Stimulated activated CD4-positive, alpha-beta T cell treated with anti-CD3 and anti-CD28 coated beads, Interleukin-2, amount 100 ng/mL, for 24 hours (primary cell): Measurements from ENCODE around the gene CDH12.
"Not testable (repeated sequence)": the region's sequence is repeated elsewhere in the genome, so short reads cannot be mapped to it uniquely, and the experiment has no call there.

Source experiments
- DNase-seq, 2 donors: peaks; one replicate each; pipeline ENCODE4 v3.0.0-alpha.2; 2020

CDH12 gene

DNA sequence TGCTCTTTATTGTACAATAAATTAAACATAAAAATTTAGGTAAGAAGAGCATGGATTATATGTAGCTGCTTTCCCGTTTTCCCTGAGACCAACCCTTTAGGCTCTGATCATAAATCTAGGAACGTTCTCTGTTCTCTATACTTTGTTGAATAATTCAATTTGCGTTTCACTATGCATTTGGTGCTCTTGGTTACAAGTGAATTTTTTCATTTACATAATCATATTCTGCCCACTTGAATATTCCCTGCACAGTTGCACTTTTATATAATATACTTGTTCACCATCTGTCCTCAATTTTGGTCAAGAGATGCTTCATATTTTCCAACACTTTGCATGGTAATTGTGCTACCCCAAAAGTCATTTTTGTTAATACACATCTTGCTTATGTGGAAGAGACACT lies 741.8 kb downstream of the CDH12 start:
- no peak for DNase-seq

DNA sequence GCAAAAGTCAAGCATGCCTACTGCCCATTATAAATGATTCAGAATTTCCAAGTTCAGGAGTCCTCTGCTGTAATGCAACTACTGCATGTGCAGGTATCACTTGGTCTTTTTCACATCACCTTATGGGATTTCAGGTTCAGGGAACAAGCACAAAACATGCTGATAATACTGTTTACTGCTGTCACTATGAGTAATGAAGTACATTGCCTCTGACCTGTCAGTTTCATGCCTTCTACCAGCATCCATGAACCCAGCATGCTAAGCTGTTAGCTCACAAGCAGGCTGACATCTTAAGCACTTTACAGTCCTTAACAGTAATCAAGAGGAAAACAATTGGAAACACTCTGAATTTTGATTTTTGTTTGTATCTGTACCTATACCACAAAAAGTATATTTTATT lies 743.8 kb downstream of the CDH12 start:
- no peak for DNase-seq

DNA sequence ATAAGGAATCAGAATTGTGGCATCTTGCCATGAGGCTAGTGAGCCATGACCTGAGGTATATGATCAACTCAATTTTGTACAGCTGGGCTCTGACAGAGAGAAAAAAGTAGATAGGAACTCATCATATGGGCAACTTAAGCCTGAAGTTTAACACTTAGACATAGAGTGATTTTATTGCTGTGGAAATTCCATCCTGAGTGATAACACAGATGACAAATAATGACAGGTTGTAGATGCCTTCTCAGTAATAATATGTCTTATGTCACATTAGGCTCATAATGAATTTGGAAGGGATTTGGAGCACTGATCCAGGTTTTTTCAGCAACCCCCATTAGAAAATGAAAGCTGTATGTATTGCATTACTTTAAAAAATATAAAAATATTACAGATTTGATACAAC lies 744.6 kb downstream of the CDH12 start:
- DNase-seq: no peak

DNA sequence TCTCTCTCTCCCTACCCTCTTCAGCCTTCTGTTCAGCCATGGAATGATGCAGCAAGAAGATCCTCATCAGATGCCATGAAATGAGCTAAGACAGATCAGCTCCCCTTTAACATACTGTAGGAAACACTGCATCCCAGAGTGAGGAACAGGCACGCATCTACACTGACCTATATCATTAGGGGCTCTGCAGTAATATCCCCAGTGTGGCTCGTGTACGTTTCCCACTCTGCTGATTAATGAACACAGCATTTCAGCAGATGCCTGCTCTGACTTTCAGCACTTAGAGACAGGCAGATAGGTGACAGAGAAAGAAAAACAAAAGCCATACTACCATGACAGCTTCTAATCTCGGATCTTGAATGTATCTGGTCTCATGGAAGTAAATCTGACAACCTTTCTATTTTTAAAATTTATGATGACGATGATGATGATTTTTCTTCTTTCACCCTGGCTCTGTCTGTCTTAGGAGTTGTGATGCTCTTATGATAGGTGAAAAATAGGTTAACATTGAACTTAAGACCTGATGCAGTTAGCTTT lies 750.3 kb downstream of the CDH12 start:
- DNase-seq: no peak

DNA sequence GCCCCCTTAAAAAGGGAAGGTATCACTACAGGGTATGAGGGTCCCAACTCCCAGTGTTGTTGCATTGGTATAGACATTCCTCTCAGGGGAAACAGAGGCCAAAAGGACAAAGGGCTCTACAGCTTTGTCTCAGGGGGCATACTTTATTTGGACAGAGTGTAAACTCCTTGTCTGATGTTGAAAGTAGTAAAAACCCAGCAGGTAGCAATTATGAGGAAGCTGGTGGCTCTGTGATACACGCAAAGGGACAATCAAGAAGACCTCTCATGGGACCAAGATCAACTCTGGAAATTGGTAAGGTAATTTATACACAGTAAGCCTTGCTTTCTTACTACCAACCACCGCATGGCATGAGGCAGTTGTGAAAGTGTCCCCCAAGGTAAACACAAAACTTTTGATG lies 764.6 kb downstream of the CDH12 start:
- DNase-seq: no peak

DNA sequence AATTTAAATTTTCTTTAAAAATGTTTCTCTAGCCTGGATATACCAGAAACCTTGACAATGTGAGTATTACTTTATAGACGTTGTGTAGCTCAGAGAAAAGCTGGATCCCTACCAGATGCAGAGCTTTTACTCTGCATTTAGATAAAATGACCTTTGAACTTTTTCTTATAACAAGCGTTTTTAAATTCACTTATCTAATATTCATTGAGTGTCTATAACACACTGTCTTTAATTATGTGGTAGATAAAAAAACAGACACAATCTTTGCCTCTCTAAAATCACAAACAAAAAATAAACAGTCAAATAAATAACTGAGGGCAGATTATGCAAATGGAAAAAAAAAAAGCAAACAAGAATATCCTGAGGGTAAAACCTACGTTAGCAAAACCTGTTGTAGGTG lies 773.6 kb downstream of the CDH12 start:
- DNase-seq: no peak

DNA sequence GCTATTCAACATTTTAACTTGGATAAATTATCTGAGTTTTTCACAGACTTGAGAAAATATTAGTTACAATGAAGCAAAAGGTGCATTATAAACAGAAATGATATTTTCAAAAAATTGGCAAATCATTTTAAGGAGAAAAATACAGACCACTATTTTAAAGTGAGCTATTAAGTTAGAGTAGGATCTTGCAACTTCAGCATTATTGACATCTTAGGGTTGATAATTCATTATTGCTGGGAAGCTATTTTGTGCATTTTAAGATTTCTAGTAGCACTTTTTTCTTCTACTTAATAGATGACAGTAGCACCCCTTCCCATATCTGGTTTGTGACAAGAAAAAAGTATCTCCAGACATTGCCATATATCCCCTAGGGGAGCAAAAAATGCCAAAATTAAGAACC lies 774.1 kb downstream of the CDH12 start:
- DNase-seq: no peak

DNA sequence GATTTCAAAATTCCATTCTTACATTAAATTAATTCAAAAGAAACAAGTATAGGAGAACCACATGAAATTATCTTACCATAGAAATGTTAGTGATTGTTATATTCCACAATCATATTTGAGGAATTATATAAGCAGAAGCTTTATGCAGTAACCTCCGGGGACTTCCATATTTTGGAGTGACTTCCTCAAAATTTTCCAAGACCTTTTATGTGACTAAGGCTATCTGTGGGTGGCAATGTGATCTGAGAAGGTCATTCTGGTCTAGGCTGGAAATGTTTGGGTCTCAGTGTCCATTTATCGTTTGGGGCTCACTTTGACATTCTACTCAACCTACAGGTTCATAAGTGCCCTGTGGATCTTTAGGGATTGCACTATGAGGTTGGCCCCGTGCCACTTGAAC lies 776.6 kb downstream of the CDH12 start:
- DNase-seq: no peak

DNA sequence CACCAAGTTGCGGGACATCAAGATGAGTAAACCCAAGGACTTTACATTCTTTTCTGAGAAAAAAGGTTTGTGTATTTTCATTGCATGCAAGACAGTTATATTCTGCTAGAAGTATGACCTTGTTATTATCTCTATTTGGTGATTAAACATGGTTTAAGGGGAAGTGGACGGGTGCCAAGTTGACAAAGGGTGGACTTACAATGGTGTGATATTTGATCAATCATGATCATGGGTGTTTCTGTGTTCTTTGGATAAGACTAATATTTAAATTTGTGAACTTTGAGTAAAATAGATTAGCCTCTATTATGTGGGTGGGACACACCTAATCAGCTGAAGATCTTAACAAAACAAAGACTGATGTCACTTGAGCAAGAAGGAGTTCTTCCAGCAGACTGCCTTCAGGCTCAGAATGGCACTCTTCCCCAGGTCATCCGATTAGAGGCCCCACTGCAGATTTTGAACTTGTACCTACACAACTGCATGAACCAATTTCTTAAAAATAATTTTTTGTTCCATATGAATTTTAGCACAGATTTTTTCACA lies 782.9 kb downstream of the CDH12 start:
- no peak for DNase-seq

DNA sequence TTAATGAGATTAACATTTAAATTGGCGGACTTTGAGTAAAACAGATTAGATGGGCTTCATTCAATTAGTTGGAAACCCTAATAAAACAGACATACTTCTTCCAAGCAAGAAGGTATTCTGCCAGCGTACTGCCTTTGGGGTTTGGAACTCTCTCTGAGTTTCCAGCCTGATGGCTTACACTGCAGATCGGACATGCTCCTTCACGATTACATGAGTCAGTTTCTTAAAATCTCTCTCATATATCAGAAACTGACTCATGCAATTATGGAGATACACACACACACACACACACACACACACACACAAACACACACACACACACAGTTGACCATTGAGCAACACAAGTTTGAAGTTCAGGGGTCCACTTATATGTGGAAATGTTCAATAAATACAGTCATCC lies 789.4 kb downstream of the CDH12 start:
- no peak for DNase-seq

DNA sequence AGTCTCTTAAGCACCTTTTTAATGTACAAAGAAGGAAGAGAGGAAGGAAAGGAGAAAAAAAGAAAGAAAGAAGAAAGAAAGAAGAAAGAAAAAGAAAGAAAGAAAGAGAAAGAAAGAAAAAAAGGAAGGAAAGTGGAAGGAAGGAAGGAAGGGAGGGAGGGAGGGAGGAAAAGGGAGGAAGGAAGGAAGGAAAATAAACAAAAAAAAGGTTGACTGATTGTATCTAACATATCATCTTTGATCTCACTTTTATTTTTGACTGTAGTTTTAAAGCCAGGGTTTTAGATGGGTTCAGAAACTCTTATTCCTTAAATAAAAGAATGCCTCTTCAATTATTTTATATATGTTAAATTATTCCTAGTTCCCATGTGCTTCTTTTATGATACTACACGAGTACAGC lies 794.5 kb downstream of the CDH12 start:
- no peak for DNase-seq

DNA sequence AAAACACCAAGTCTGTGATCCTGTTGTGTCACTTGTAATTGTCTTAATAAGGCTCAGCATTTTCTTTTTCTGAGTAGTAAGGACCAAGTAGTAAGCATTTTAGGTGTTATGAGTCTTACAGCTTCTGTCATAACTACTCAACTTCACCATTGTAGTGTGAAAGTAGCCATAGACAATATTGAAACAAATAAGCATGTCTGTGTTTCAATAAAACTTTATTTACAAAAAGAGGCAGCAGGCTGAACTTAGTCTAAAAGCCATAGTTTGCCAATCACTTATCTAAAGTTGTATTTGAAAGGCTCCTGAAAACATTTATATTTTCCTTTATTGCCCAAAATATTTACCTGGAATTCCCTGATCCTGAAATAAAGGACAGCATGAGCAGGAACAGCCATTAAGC lies 796.1 kb downstream of the CDH12 start:
- DNase-seq: no peak

DNA sequence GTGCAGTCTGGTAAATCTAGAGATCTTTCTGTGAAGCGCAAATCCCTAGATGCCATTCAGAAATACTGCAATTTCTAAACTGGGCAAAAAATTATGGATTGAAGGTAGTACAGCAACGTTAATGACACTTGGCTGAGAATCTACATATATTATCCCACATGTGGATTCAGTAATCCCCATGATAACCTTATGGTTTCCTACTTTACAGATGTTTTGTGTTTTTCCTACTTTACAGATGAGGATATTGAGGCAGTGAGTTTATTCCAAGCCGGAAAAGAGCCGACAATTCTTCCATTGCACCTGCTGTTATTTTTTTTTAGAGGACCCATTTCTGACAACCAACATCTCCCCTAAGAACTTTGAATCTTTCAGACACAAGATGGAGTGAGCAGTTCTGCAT lies 796.5 kb downstream of the CDH12 start:
- DNase-seq: no peak

DNA sequence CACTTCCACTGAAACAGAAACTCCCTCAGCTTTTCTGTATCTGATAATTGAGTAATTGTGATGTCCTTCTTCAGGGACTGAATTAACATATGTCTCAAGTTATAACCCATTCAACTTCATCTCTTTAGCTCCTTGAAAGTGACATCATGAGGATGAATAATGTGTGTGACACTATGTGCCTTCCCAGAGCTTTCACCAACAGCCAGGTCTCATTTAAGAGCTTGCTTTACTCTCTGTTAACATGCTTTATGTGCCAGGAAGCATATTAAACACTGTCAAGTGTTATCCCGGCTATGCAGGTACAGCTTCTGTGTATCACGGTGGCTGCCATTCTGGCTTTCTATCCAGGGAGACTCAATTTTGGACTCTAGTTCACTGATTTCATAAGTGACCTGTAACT lies 799.9 kb downstream of the CDH12 start:
- DNase-seq: no peak

DNA sequence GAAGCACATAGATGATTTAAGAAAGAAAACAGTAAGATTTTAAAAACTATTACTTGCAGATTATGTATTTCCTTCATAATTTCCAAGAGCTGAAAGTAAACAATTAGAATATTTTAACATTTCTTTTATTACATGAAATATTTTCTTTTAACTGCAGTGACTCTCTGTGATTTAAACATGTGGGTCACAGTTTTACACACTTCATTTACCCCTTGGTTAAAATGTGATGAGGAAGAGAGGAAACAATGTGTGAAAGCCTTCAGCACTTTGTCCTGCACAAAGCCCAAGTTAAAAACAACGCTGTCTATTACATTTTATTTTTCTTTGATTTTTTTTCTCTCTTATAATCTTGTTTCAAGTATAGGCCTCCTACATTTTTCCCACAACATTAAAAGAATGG lies 801.3 kb downstream of the CDH12 start:
- no peak for DNase-seq

DNA sequence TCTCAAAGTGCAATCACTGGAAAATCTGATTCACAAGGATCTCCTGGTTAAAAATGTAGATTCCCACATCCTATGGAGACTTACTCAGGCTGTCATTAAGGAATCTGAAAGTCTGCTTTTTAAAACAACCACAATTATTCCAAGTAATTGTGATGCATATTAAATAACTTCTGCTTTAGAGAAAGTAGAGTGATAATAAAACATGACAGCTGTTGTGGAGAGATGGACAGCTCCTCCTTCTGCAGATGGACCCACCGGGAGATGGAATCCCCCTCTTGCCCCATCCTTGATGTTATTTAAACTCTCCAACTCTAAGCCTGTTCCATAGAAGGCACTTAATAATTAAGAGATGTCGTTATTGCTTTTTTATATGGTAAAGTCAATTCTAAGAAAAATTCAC lies 802.2 kb downstream of the CDH12 start:
- no peak for DNase-seq

DNA sequence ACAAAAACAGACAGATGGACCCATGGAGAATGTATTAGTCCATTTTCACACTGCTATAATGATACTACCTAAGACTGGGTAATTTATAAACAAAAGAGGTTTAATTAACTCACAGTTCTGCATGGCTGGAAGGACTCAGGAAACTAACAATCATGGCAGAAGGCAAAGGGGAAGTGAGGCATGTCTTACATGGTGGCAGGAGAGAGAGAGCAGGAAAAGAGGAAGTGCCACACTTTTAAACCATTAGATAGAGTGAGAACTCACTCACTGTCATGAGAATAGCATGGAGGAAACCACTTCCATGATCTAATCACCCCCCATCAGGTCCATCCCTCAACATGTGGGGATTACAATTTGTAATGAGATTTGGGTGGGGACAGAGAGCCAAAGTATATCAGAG lies 808.9 kb downstream of the CDH12 start:
- DNase-seq: no peak

DNA sequence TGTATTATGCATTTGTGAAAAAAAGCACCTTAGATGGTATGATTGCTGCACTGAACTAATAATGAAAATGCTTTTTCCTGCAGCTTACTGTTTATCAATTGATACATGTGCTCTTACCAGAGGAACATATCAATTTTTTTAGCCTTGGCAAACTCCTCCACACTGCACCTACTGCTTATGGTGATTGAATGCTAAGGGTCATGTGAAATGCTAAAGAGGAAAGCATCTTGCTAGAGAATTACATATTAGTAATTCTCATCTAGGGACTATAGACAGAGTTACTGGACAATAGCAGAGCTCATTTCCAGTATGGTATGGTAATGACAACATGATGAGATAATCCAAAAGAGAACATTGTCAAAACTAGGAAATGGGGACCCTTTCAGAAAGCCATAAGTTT lies 817.1 kb downstream of the CDH12 start:
- no peak for DNase-seq

DNA sequence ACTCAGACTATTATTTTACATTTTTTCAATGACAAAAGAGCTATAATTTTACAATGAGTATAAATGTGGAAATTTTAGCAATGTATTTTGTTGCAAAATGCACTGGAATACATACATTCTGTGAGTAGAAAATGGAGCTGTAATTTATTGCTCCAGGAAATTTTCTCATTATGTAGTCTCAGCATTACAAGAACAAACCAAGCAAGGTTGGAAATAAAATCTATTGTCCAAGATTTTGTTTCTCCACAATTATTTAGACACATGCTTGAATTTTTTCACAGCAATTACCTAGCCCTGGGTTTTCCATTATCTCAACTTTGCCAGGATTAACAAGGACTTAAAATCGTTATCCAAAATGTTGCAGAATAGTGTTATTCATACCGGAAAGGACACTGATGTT lies 820.1 kb downstream of the CDH12 start:
- no peak for DNase-seq

DNA sequence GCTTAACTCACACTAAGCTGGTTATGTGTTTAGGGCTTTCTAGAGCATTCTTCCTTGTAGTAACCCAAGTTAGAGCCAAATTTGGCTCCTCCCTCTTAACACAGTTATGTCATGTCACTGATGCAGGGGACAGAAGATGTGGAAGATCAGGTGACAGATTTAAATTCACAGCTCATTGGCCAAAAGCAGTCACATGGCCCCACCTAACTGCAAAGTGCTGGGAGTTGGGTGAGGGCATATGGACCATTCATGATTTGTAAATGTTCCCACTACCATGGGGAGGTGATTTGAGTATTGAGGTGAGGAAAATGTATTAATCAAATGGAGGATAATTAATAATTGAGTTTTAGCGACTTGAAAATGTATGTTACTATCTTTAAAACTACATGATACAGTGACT lies 829.4 kb downstream of the CDH12 start:
- no peak for DNase-seq

DNA sequence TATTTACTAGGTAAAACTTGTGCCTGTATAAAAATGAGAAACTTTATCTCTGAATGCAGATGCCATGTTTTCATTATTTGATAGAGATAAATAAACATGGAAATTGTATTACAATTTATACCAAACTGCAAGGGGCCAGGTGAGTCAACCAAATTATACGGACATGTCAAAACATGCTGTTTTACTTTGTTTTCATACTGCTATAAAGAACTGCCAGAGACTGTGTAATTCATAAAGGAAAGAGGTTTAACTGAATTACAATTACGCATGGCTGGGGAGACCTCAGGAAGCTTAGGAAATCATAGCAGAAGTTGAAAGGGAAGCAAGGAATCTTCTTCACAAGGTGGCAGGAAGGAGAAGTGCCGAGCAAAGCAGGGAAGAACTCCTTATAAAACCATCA lies 840.3 kb downstream of the CDH12 start:
- DNase-seq: not testable (repeated sequence)

DNA sequence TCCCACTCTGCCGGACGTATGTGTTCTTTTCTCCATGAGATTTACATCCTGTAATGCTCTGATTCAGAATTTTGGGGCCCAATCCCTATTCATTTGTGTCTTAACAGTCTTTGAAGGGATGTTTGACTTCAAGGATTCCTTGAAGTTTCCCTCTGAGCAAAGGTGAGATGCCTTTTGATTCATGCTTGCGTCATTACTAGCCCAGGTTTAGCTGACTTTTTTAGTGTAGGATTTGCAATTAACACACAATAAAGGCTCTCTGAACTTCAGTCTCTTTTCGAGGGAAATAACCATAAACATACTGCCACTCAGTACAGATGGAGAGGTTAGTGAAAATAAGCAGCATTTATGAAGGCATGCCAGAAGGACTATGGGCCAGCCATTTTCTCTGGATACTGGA lies 842.3 kb downstream of the CDH12 start:
- DNase-seq: not testable (repeated sequence)

DNA sequence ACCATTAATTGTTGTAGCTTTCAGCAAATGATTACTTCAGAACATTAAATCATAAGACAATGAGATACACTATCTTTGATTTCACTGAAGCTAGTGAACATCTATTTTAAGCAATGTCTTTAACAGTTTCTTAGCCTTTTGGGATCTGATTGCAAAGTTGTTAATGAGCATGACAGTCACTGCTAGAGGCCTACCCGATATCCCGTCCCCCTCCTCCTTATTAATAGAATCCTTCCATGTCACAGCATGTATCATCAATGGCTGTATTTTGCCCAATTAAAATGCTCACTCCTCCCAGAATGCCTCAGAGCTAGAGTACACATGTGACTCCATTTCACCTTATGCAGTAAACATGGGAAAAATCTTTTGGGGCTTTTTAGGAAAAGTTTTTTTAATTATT lies 852.0 kb downstream of the CDH12 start:
- not testable (repeated sequence) for DNase-seq

DNA sequence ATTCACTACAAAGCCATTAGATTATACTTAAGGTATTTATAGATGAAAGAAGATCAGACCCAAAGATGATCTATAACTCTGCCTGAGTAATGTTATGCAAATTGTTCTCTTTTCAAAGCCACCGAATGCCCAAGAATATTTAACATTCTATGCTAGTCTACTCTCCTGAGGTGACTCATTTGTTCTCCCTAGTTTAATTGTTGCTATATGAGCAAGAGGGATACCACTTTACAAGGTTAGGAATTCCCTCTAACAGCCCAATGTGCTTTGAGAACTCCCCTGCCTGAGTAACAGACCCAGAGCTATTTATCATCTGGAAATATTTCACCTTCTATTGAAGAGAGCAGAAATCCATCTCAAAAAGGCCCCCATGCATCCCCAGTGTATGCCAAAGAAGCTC lies 867.3 kb downstream of the CDH12 start:
- not testable (repeated sequence) for DNase-seq

DNA sequence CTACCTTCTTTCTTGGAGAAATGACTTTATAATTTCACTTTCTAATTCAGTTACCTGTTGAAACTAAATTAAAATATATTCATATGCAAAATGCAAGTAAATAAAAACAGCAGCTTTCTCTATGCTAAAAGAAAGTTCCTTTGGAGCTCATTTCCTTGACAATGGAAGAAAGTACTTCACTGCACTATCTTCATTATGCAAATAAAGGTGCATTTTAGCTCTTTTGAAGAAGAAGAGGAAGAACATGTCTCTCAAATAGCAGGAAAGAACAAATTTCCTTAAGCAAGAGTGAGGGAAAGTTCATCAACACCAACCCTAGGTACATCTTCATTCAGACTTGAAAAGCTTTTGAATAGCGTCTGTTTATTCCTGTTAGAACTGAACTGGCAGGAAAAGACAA lies 901.6 kb downstream of the CDH12 start:
- not testable (repeated sequence) for DNase-seq

DNA sequence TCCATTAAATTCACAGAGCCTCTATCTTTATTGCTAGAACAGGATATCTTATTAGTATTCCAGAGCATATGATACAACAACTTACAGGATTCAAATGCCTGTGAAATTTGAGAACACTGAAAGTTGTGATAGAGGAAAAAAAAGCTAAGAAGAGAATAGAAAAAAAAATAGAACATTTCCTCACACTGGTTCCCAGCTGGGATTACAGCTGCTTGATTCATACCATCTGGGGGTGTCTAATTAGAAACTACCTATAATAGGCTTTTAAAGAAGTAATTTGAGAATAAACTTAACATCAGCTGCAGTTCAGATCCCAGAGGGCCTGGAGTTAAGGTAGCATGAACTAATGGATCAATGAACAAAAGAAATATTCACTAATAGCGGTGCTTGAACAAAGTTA lies 922.0 kb downstream of the CDH12 start:
- DNase-seq: no peak
